Amniotic stem cell (primary cell): Measurements from ENCODE around the gene NKAIN2.
"Not testable (repeated sequence)": the region's sequence is repeated elsewhere in the genome, so short reads cannot be mapped to it uniquely, and the experiment has no call there.

Source experiments
- DNase-seq: peaks from one replicate; lab custom pipeline; 2025; lab: John Stamatoyannopoulos, UW

NKAIN2 gene

GRCh38 chr6:124334359-124334758 is 530.7 kb downstream of the NKAIN2 start:
- DNase-seq, result no peak

GRCh38 chr6:124339610-124340334 is 536.1 kb downstream of the NKAIN2 start:
- DNase-seq, result no peak

DNA sequence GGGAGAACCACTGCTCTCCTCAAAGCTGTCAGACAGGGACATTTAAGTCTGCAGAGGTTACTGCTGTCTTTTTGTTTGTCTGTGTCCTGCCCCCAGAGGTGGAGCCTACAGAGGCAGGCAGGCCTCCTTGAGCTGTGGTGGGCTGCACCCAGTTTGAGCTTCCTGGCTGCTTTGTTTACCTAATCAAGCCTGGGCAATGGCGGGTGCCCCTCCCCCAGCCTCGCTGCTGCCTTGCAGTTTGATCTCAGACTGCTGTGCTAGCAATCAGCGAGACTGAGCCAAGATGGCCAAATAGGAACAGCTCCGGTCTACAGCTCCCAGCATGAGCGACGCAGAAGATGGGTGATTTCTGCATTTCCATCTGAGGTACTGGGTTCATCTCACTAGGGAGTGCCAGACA is 544.7 kb downstream of the NKAIN2 start:
- DNase-seq, result not testable (repeated sequence)

- no peak for DNase-seq
Measured at GRCh38 chr6:124355146-124355545, 551.5 kb downstream of the NKAIN2 start.

DNA sequence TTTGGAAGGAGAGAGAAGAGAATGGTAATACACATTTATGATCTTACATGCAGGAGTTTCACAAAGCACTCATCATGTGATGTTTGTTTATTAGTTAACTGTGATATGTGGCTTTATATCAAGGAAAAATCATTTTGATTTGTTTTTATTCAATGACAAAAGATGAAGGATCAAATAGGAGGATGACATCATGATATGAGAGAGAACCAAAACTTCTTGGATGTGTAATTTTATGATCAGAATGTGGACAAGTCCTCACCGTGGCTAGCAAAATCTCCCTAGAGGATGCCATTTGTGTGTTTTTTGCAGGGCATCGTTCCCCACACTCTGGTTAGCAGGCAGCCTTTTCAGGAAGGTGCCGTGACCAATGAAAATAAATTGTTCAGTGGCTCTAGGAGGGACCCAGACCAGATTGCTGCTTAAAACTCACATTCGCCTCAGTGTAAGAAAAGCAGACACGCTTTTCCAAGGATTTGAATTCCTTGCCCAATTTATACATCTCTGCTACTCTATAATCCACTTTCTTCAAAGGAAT is 552.7 kb downstream of the NKAIN2 start:
- DNase-seq, result no peak

GRCh38 chr6:124356811-124357210 is 553.1 kb downstream of the NKAIN2 start:
- no peak for DNase-seq

- DNase-seq, result no peak
Measured at GRCh38 chr6:124368131-124368530, 564.5 kb downstream of the NKAIN2 start.

- DNase-seq, result no peak
Measured at GRCh38 chr6:124371974-124372475, 568.4 kb downstream of the NKAIN2 start.

GRCh38 chr6:124373386-124373785 is 569.7 kb downstream of the NKAIN2 start:
- DNase-seq, result no peak

DNA sequence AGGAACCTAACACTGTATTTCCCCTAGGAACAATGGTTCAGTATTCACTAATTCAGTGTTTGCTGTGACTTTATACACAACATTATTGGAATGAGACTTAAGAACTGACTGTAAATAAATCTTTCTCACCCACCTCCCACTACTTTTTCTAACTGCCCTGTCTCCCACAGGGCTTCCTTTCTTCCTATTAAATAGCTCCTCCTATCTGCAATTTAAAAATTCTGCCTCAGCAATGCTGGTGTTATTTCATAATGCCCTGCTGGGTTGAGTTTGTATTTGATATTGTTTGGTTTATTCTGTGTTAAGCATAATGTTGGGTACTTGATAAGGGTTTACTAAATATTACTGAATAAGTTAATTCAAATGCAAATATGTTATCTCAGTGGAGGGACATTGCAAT is 585.5 kb downstream of the NKAIN2 start:
- DNase-seq, result no peak

DNA sequence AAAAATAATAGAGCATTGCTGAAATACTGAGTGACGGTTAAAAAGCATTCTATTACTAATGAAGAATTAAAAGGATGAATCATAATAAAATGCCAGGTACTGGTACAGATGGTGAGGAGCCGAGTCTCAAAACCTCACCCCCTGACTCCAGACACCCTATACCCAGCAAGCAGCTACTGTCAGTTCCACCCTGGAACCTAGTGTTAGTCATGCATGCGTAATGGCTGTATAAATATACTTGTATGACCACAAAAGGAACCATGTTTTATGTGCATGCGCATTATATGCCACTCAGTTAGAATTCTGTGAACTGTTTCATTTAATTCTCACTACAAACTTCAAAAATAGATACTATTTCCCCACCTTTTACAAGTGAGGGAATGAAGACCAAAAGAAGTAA is 589.9 kb downstream of the NKAIN2 start:
- DNase-seq, result no peak

- no peak for DNase-seq
Measured at GRCh38 chr6:124396361-124396760, 592.7 kb downstream of the NKAIN2 start.

GRCh38 chr6:124400261-124400999 is 596.8 kb downstream of the NKAIN2 start:
- no peak for DNase-seq

- not testable (repeated sequence) for DNase-seq
Measured at GRCh38 chr6:124410425-124410824, 606.8 kb downstream of the NKAIN2 start.

DNA sequence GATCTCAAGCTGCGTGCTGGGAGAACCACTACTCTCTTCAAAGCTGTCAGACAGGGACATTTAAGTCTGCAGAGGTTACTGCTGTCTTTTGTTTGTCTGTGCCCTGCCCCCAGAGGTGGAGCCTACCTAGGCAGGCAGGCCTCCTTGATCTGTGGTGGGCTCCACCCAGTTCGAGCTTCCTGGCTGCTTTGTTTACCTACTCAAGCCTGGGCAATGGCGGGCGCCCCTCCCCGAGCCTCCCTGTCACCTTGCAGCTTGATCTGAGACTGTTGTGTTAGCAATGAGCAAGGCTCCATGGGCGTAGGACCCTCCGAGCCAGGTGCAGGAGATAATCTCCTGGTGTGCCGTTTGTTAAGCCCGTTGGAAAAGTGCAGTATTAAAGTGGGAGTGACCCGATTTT is 609.0 kb downstream of the NKAIN2 start:
- DNase-seq, result not testable (repeated sequence)

DNA sequence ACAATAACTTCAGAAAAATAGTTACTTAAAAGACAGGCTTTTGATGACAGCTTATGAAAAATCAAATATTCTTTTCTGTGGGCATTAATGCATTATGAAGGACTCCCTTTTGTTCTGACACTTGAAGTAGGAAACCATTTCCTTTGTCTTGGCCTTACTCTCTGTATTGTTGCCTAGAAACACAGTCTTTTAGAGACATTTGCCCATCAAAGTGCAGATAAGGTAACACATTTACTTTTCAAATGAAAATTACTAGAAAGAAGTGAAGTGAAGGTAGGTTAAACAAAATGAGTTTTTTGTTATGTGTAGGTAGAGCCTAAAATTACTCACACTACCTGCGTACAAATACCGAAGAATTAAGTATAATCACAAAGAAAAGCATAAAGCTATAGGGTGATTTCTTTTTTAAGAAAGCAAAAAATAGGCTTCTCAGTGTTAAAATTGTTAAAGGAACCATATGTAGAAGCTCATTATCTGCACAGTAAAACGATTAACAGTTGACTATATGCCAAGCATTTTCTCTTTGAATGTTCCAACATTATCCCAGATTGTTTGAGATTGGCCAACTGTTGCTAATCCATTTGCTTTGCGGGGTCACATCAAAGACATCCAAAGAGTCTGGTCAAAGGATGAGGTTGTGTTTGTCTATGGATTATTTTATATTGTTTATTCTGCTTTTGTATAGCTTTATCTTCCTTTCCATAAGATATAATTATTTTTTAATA is 616.6 kb downstream of the NKAIN2 start:
- no peak for DNase-seq

- DNase-seq, result no peak
Measured at GRCh38 chr6:124423621-124424020, 620.0 kb downstream of the NKAIN2 start.

DNA sequence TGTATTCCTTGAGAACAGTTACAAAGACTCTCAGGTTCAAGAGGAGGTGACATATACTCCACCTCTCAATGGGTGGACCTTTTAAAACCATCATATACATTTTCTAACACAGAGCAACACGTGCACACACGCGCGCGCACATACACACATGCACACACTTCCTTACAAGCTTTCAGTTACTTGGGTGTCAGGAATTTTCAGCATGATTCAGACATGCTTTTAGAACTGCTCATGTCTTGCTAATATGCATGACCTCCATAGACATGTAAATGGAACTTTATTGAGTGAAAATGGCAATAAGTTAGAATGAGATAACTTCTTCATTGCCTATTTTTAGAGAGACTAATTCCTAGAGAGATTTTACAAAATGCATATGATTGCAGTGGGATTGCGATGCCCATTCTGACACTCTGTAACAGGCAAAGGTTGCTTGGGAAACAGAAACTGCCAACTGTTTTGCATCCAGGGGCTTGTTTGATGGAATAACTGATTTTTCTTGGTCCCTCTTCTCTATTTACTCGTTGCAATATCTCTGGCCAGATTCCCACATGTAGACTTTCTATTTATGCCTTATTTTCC is 627.2 kb downstream of the NKAIN2 start:
- DNase-seq, result no peak

- no peak for DNase-seq
Measured at GRCh38 chr6:124432620-124433019, 629.0 kb downstream of the NKAIN2 start.

- no peak for DNase-seq
Measured at GRCh38 chr6:124433387-124434160, 629.9 kb downstream of the NKAIN2 start.

- no peak for DNase-seq
Measured at GRCh38 chr6:124434421-124434820, 630.8 kb downstream of the NKAIN2 start.
